Suprapubic skin (tissue), 4 donors: ENCODE measurements around the gene TEP1. TPM values are rescaled to one million over a fixed set of nuclear protein-coding genes. Genes with fewer than 3 reads are reported as not detected.
"Not testable (repeated sequence)": the region's sequence is repeated elsewhere in the genome, so short reads cannot be mapped to it uniquely, and the experiment has no call there.

ENCODE experiments used
- DNase-seq, 2 donors: peaks; one replicate each; pipeline ENCODE4 v3.0.0-alpha.2; 2019; ENCODE audit warnings: low spot score in 2 of 2
- H3K27ac ChIP-seq: fragments of 200-600 bp; sonication (generic); one replicate; pipeline ENCODE4 v1.5.1; 2019
- H3K27me3 ChIP-seq: fragments of 200-600 bp; sonication (generic); one replicate; pipeline ENCODE4 v1.5.1; 2019
- H3K36me3 ChIP-seq: fragments of 200-600 bp; sonication (generic); one replicate; pipeline ENCODE4 v1.5.1; 2019
- H3K4me1 ChIP-seq: fragments of 200-600 bp; sonication (generic); one replicate; pipeline ENCODE4 v1.5.1; 2019
- H3K4me3 ChIP-seq: fragments of 200-600 bp; sonication (generic); one replicate; pipeline ENCODE4 v1.5.1; 2019; ENCODE audit warnings: mild to moderate bottlenecking
- H3K9me3 ChIP-seq: fragments of 200-600 bp; sonication (generic); one replicate; pipeline ENCODE4 v1.5.1; 2019
- CTCF ChIP-seq, 2 donors: fragments of 200-600 bp in 1 of 2; fragments of 450-650 bp in 1 of 2; sonication (generic) in 1 of 2; IDR thresholded peaks; one replicate each; pipeline ENCODE4 v1.5.1; 2016 to 2019; ENCODE audit warnings: antibody characterized with exemption in 2 of 2, mild to moderate bottlenecking in 1 of 2, moderate library complexity in 1 of 2
- EP300 ChIP-seq: sonication (generic); formaldehyde crosslinking; IDR thresholded peaks from one replicate; pipeline ENCODE4 v1.6.1; 2017; ENCODE audit warnings: antibody characterized with exemption
- POLR2A ChIP-seq, 2 donors: fragments of 450-650 bp; IDR thresholded peaks; one replicate each; pipeline ENCODE4 v1.6.1; 2017; ENCODE audit warnings: antibody characterized with exemption in 2 of 2, mild to moderate bottlenecking in 2 of 2, moderate library complexity in 2 of 2
- POLR2AphosphoS5 ChIP-seq, 3 donors: sonication (generic); formaldehyde crosslinking; IDR thresholded peaks; one replicate each; pipeline ENCODE4 v1.6.1; 2017; ENCODE audit warnings: antibody characterized with exemption in 3 of 3
- WGBS: methylation state at CpG from one replicate; pipeline ENCODE4 v1.1.5; 2018; 5-methylcytosine and 5-hydroxymethylcytosine counted together
- total RNA-seq, 4 donors: library from RNA; depleted of rRNA; stranded (reverse); fragments of >200 nt; gene quantifications; one replicate each; pipeline ENCODE4 v1.1.0, GENCODE V29; 2016

Gene TEP1
- total RNA-seq, 4 donors from 2014 or later, result 16.3 to 34.0 (median 25.1) TPM

- H3K9me3 ChIP-seq, result no peaks in the 10 kb centered on the region
- H3K27me3 ChIP-seq, result no peaks in the 10 kb centered on the region
- peaks cover 100% of the 10 kb centered on the region for H3K36me3 ChIP-seq
- H3K4me1 ChIP-seq, result no peaks in the 10 kb centered on the region
- DNase-seq, result no peak
- 90% methylated on average over 4 of the region's 5 CpGs for WGBS
- TF ChIP-seq CTCF (IDR thresholded peaks at IDR 0.05) (no peak), POLR2A (IDR thresholded peaks at IDR 0.05) (no peak), EP300 (no peak), POLR2AphosphoS5 (IDR thresholded peaks at IDR 0.05) (no peak)
- H3K4me3 ChIP-seq, result no peak overlapping the region
- H3K27ac ChIP-seq, result no peak overlapping the region
Measured at GRCh38 chr14:20372796-20373195, 40.5 kb downstream of the TEP1 start.

- H3K36me3 ChIP-seq, result peaks cover 68% of the 10 kb centered on the region
- H3K4me3 ChIP-seq, result no peak overlapping the region
- no peak overlapping the region for H3K27ac ChIP-seq
- H3K27me3 ChIP-seq, result no peaks in the 10 kb centered on the region
- no peak for TF ChIP-seq EP300
- no peak for TF ChIP-seq POLR2A (IDR thresholded peaks at IDR 0.05)
- no peak for TF ChIP-seq CTCF (IDR thresholded peaks at IDR 0.05)
- TF ChIP-seq POLR2AphosphoS5 (IDR thresholded peaks at IDR 0.05), result no peak
- no peak for DNase-seq
- no peaks in the 10 kb centered on the region for H3K9me3 ChIP-seq
- H3K4me1 ChIP-seq, result no peaks in the 10 kb centered on the region
Measured at GRCh38 chr14:20365928-20366327, 47.4 kb downstream of the TEP1 start.

- WGBS, result 63% methylated on average over 3 of the region's 3 CpGs
- not testable (repeated sequence) for DNase-seq, H3K27ac ChIP-seq, H3K4me1 ChIP-seq, H3K27me3 ChIP-seq, H3K4me3 ChIP-seq, H3K9me3 ChIP-seq
- peaks cover 65% of the 10 kb centered on the region for H3K36me3 ChIP-seq
Measured at GRCh38 chr14:20358474-20358873, 54.8 kb downstream of the TEP1 start.

- no peak for DNase-seq
- H3K36me3 ChIP-seq, result peaks cover 73% of the 10 kb centered on the region
- no peak overlapping the region for H3K27ac ChIP-seq
- H3K4me3 ChIP-seq, result no peak overlapping the region
- H3K9me3 ChIP-seq, result no peaks in the 10 kb centered on the region
- H3K27me3 ChIP-seq, result no peaks in the 10 kb centered on the region
- WGBS, result 87% methylated on average over 3 of the region's 3 CpGs
- TF ChIP-seq POLR2AphosphoS5 (IDR thresholded peaks at IDR 0.05), result no peak
- TF ChIP-seq CTCF (IDR thresholded peaks at IDR 0.05), result no peak
- no peak for TF ChIP-seq POLR2A (IDR thresholded peaks at IDR 0.05)
- TF ChIP-seq EP300, result no peak
- no peaks in the 10 kb centered on the region for H3K4me1 ChIP-seq
Measured at GRCh38 chr14:20356422-20356821, 56.9 kb downstream of the TEP1 start.

- Histone ChIP-seq H3K4me3 (no peak overlapping the region), H3K9me3 (no peaks in the 10 kb centered on the region), H3K27ac (no peak overlapping the region), H3K36me3 (peaks cover 93% of the 10 kb centered on the region), H3K27me3 (no peaks in the 10 kb centered on the region), H3K4me1 (no peaks in the 10 kb centered on the region)
- TF ChIP-seq POLR2A (IDR thresholded peaks at IDR 0.05) (no peak), EP300 (no peak), CTCF (IDR thresholded peaks at IDR 0.05) (no peak), POLR2AphosphoS5 (IDR thresholded peaks at IDR 0.05) (no peak)
- no peak for DNase-seq
Measured at GRCh38 chr14:20350860-20351259, 62.4 kb downstream of the TEP1 start.

GRCh38 chr14:20350282-20350681 lies 63.0 kb downstream of the TEP1 start:
- Histone ChIP-seq H3K36me3 (peaks cover 88% of the 10 kb centered on the region), H3K27ac (no peak overlapping the region), H3K4me1 (no peaks in the 10 kb centered on the region), H3K4me3 (no peak overlapping the region), H3K9me3 (no peaks in the 10 kb centered on the region), H3K27me3 (no peaks in the 10 kb centered on the region)
- DNase-seq, result no peak
- no peak for TF ChIP-seq POLR2A (IDR thresholded peaks at IDR 0.05)
- TF ChIP-seq EP300, result no peak
- no peak for TF ChIP-seq CTCF (IDR thresholded peaks at IDR 0.05)
- no peak for TF ChIP-seq POLR2AphosphoS5 (IDR thresholded peaks at IDR 0.05)
- 89% methylated on average over 2 of the region's 2 CpGs for WGBS
